ENCODE results near the gene KLK7.
A peak's percentile ranks its signal among the peaks of the same experiment; 100 is the strongest.
"Not testable (repeated sequence)": the region's sequence is repeated elsewhere in the genome, so short reads cannot be mapped to it uniquely, and the experiment has no call there.

The KLK7 gene

GRCh38 chr19:50978772-50979390 is 4.8 kb downstream of the KLK7 start:
- no peak for DNase-seq (ENCODE audit: low read depth, low spot score)

- DNase-seq (ENCODE audit: low read depth, low spot score), result no peak
Observed at GRCh38 chr19:50977626-50978025, 6.1 kb downstream of the KLK7 start.

- DNase-seq (ENCODE audit: low read depth, low spot score), result no peak
Observed at GRCh38 chr19:50975766-50976165, 8.0 kb downstream of the KLK7 start.

- DNase-seq (ENCODE audit: low read depth, low spot score), result no peak
Observed at GRCh38 chr19:50974702-50975556, 8.8 kb downstream of the KLK7 start.

GRCh38 chr19:50972795-50973376 is 10.8 kb downstream of the KLK7 start:
- no peak for DNase-seq (ENCODE audit: low read depth, low spot score)

- DNase-seq (ENCODE audit: low read depth, low spot score), result not testable (repeated sequence)
Observed at GRCh38 chr19:50969810-50970209, 13.9 kb downstream of the KLK7 start.

GRCh38 chr19:50969413-50969760 is 14.3 kb downstream of the KLK7 start, which contains the start of gene KLK6:
TSS of gene KLK6 (minus strand) at chr19:50969591. CDS start at chr19:50968104, 1,487 bp downstream.
- DNase-seq (ENCODE audit: low read depth, low spot score), result no peak

GRCh38 chr19:50968716-50969412 is 14.9 kb downstream of the KLK7 start:
- DNase-seq (ENCODE audit: low read depth, low spot score), result no peak

GRCh38 chr19:50967929-50968715 is 15.6 kb downstream of the KLK7 start:
- DNase-seq (ENCODE audit: low read depth, low spot score), result no peak

- DNase-seq (ENCODE audit: low read depth, low spot score), result no peak
Observed at GRCh38 chr19:50964266-50964665, 19.5 kb downstream of the KLK7 start.

- DNase-seq (ENCODE audit: low read depth, low spot score), result no peak
Observed at GRCh38 chr19:50963381-50963780, 20.3 kb downstream of the KLK7 start.

- DNase-seq (ENCODE audit: low read depth, low spot score), result no peak
Observed at GRCh38 chr19:50962245-50962644, 21.5 kb downstream of the KLK7 start.

GRCh38 chr19:50959731-50960500 is 23.8 kb downstream of the KLK7 start:
- no peak for DNase-seq (ENCODE audit: low read depth, low spot score)

GRCh38 chr19:50957587-50957986 is 26.1 kb downstream of the KLK7 start:
- no peak for DNase-seq (ENCODE audit: low read depth, low spot score)

- peak; percentile 16 for DNase-seq (ENCODE audit: low read depth, low spot score)
Observed at GRCh38 chr19:50952910-50953309, 30.8 kb downstream of the KLK7 start, which contains the start of gene KLK5. TSS of gene KLK5 (minus strand) at chr19:50953038. CDS start at chr19:50952657, 381 bp downstream.

GRCh38 chr19:50949861-50950260 is 33.9 kb downstream of the KLK7 start:
- DNase-seq (ENCODE audit: low read depth, low spot score), result no peak

- DNase-seq (ENCODE audit: low read depth, low spot score), result no peak
Observed at GRCh38 chr19:50947123-50947522, 36.6 kb downstream of the KLK7 start.

GRCh38 chr19:50944795-50945194 is 38.9 kb downstream of the KLK7 start:
- no peak for DNase-seq (ENCODE audit: low read depth, low spot score)

GRCh38 chr19:50943074-50943828 is 40.5 kb downstream of the KLK7 start:
- no peak for DNase-seq (ENCODE audit: low read depth, low spot score)

- no peak for DNase-seq (ENCODE audit: low read depth, low spot score)
Observed at GRCh38 chr19:50939596-50939995, 44.1 kb downstream of the KLK7 start.
